ENCODE measurements around the gene TFAP2B.
A peak's percentile ranks its signal among the peaks of the same experiment; 100 is the strongest.

Gene TFAP2B

GRCh38 chr6:50818673-50819072, at the start of gene TFAP2B:
Gene TFAP2B, plus strand, starts transcription at chr6:50818871. Its CDS starts 21 bp downstream, at chr6:50818892.
- DNase-seq (ENCODE audit: low read depth): no peak
- H3K4me3 ChIP-seq (ENCODE audit: low read length): peak within 1 kb of the TSS; percentile 29; the same call in 1 of the 2 replicates
- TF ChIP-seq, protein P1, sequence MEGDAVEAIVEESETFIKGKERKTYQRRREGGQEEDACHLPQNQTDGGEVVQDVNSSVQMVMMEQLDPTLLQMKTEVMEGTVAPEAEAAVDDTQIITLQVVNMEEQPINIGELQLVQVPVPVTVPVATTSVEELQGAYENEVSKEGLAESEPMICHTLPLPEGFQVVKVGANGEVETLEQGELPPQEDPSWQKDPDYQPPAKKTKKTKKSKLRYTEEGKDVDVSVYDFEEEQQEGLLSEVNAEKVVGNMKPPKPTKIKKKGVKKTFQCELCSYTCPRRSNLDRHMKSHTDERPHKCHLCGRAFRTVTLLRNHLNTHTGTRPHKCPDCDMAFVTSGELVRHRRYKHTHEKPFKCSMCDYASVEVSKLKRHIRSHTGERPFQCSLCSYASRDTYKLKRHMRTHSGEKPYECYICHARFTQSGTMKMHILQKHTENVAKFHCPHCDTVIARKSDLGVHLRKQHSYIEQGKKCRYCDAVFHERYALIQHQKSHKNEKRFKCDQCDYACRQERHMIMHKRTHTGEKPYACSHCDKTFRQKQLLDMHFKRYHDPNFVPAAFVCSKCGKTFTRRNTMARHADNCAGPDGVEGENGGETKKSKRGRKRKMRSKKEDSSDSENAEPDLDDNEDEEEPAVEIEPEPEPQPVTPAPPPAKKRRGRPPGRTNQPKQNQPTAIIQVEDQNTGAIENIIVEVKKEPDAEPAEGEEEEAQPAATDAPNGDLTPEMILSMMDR (conservative IDR thresholded peaks at IDR 0.05; ENCODE audit: low read length): no peak

- DNase-seq (ENCODE audit: low read depth): no peak
- no peak overlapping the region for H3K4me3 ChIP-seq (ENCODE audit: low read length)
- TF ChIP-seq, protein P1 (conservative IDR thresholded peaks at IDR 0.05; ENCODE audit: low read length): no peak
Measured at GRCh38 chr6:50778696-50779095, 40.0 kb upstream of the TFAP2B start.

- H3K4me3 ChIP-seq (ENCODE audit: low read length): no peak overlapping the region
- DNase-seq (ENCODE audit: low read depth): no peak
- TF ChIP-seq, protein P1 (conservative IDR thresholded peaks at IDR 0.05; ENCODE audit: low read length): no peak
Measured at GRCh38 chr6:50780382-50780781, 38.3 kb upstream of the TFAP2B start.

- TF ChIP-seq, protein P1 (conservative IDR thresholded peaks at IDR 0.05; ENCODE audit: low read length): no peak
- H3K4me3 ChIP-seq (ENCODE audit: low read length): no peak overlapping the region
- DNase-seq (ENCODE audit: low read depth): no peak
Measured at GRCh38 chr6:50785921-50786320, 32.8 kb upstream of the TFAP2B start.

GRCh38 chr6:50791900-50792508, 26.7 kb upstream of the TFAP2B start:
- TF ChIP-seq, protein P1 (conservative IDR thresholded peaks at IDR 0.05; ENCODE audit: low read length): peak; percentile 89
- peak; percentile 46 for DNase-seq (ENCODE audit: low read depth)
- H3K4me3 ChIP-seq (ENCODE audit: low read length): no peak overlapping the region

DNA sequence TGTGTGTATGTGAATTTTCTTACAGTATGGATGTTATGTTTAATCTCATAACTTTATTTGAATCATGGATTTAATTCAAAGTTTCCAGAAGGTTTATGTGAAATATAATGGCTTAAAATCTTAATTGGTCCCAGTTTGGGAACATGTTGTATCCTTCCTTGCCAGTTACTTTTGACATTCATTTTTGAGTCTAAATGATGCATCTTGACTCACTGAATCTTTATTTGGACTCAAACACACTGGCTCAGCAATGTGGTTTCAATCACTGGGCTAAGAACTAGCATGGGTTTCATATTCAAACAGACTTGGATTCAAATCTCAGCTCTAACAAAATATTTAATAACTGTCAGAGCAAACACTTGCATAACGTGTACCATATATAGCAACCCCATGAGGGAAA, 25.9 kb upstream of the TFAP2B start:
- no peak overlapping the region for H3K4me3 ChIP-seq (ENCODE audit: low read length)
- TF ChIP-seq, protein P1 (conservative IDR thresholded peaks at IDR 0.05; ENCODE audit: low read length): no peak

GRCh38 chr6:50795574-50795973, 23.1 kb upstream of the TFAP2B start:
- DNase-seq (ENCODE audit: low read depth): no peak
- H3K4me3 ChIP-seq (ENCODE audit: low read length): no peak overlapping the region
- TF ChIP-seq, protein P1 (conservative IDR thresholded peaks at IDR 0.05; ENCODE audit: low read length): no peak

More for the DNA sequence above, 25.9 kb upstream of the TFAP2B start:
- no peak for DNase-seq (ENCODE audit: low read depth)

Measured in AG10803 (cell line).